Fibroblast of skin of left biceps (primary cell): Measurements from ENCODE around the gene TSPAN17.

Experiments
- DNase-seq, 2 experiments: peaks; one replicate each; pipeline ENCODE4 v3.0.0-alpha.2; 2013; ENCODE audit warnings: low read depth in 2 of 2

Gene TSPAN17

DNA sequence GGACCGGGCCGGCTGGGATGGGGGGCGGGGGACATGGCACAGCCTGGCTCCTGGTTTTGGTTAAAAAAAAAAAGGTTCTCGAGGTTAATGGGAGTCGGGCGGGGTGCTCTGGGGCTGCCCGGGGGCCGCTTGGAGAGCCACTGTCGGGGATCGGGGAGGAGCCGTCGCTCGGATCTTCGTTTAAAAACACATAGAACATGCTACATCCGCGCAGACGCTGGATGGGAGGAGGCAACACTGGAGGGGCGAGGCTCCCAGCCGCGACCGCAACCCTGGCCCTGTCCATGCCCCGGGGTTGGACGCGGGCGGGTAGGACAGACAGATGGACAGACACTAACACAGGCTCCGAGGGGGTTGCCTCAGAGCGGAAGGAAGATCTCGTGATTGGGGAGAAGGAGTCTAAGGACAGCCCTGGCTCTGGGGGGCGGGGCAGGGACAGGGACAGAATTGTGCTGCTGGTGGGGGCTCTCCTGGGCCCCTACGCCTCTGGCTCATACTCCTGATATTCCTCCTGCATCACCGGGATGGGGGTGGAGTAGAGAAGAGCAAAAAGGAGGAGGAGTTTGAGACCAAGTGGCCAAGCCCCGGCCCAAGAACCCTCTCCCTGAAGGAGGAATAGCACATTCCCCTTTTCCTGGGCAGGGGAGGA is 26.8 kb upstream of the TSPAN17 start:
- DNase-seq: no peak

DNA sequence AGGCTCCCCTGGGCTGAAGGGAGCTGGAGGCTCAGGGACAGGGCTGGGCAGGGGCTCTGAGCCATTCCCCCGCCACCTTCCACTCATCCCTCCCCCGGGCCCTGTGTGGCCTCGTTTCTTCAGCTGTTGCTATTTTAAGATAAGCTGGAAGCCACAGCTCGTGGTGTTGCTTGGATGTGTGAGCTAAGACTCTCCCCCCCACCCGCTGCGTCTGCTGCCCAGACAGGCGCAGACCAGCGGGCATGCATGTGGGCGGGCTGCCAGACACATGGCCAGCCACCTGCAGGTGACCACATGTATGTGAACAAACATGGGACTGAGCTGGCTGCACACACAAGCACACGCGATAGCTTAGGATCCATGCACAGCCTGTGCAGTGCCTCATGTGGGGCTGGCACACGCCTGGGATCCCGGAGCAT is 25.6 kb upstream of the TSPAN17 start:
- no peak for DNase-seq

DNA sequence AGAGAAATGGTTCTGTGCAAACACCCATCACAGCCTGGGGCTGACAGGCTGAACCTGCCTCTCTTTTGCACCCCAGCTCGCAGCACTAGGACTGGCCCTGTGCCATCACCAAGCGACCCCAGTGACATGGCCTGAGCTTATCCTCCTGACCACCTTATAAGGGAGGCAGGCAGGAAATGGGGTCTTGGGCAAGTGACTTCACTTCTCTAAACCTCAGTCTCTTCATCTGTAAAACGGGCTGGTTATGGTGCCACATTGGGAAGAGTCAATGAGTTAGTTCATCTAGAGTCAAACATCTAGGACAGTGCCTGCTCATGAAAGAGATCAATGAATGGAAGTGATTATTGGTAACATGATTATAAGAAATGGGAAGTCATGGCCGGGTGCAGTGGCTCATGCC is 23.1 kb upstream of the TSPAN17 start:
- DNase-seq: no peak

DNA sequence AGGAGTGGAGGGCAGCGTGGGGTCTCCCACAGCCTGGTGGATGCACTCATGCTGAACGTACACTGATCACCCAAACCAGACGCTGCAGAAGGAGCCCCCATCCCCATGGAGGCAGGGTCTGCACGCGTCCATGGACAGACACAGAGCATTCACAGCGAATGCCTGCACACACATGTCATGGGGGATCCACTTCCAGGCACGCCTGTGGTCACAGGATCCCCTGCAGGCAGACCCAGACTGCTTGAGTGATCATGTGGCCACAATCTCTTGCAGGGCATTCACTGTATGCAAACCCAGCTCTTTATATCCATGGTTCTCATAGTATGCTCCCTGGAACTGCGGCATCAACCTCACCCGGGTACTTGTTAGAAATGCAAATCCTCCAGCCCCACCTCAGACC is 22.3 kb upstream of the TSPAN17 start:
- no peak for DNase-seq

DNA sequence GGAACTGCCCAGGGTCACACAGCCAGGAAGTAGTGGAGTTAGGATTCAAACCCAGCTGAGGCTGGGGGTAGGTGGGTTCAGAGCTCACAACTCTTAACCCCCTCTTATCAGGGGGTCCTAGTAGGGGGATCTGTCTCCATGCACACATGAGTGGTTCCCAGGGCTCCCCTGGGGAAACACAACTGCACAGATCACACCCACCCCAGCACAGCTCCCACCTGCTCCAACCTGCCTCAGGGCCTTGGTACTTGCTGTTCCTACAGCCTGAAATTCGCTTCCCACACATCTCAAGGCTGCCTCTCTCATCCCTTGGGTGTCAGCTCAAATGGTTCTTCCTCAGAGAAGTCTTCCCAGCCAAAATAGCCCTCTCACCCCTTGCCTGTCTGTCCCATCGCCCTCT is 21.8 kb upstream of the TSPAN17 start:
- DNase-seq: no peak

DNA sequence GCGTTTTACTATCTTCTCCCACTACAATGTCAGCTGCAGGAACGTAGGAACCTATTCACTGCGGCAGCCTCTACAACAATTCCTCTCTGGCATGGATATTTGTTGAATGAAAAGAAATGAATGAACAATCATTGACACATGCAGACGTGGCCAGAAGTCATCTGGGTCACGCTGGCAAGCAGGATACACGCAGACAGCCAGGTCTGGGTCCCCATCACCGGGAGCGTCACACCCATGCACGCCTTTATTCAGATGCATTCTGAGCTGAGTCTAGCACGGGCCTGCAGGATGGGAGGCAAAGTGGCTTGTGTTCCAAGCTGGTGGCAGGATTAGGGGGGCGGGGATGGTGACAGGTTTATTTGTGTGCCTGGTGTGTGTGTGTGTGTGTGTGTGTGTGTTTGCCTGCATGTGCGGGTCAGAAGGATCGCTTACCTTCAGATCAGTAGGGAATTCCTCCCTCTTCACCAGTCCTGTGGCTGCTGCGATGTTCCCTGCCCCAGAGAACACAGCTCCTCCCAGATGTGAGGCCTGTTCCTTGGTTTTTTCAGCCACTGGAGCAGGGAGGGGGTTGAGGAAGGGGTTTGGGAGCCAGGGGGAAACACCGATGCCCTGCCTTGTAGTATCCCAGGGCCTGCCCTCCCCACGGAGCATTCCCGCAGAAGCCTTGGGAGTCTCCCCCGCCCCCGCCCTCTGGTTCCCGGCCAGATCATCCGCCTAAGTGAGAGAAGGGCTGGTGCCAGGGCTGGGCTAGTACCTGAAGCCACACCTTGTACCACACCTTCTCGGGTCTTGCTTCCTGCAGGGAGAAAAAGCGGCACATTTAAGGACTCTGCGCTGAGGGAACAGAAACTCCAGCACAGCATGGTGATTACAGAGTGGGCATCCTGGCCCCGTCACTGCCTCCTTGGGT is 21.1 kb upstream of the TSPAN17 start:
- DNase-seq: no peak

DNA sequence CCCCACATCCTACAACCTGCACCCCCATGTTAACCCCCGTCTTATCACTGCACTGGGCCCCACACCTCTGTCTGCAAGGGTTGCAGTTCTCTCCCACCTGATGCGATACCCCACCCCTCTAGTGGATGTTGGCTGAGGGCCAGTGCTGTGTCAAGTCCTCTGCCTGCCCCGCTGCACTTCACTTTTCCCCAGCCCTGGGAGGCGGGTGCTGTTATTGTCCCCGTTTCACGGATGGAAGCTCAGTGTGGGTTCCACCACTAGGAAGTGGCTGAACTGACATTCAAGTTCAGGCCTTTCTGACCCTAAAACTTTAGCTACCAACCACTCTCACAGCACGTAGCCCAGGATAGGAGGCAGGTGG is 20.4 kb upstream of the TSPAN17 start:
- DNase-seq: no peak

DNA sequence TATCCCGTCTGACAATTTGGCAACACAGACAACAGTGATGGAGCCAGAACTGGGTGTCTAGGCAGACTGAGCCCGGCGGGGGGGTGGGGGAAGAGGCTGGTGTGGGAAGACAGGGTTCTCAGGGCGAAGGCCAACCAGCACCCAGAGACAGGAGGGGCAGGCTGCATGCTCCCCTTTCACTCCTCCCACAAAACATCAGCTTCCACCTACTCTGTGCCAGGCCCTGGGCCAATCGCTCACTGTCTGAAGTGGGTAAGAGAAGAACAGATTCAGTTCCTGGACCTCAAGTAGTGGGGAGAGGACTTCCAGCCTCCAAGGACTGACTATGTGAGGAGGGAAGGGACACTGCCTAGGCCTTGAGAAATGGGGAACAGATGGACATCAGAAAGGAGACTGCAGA is 19.7 kb upstream of the TSPAN17 start:
- DNase-seq: no peak

DNA sequence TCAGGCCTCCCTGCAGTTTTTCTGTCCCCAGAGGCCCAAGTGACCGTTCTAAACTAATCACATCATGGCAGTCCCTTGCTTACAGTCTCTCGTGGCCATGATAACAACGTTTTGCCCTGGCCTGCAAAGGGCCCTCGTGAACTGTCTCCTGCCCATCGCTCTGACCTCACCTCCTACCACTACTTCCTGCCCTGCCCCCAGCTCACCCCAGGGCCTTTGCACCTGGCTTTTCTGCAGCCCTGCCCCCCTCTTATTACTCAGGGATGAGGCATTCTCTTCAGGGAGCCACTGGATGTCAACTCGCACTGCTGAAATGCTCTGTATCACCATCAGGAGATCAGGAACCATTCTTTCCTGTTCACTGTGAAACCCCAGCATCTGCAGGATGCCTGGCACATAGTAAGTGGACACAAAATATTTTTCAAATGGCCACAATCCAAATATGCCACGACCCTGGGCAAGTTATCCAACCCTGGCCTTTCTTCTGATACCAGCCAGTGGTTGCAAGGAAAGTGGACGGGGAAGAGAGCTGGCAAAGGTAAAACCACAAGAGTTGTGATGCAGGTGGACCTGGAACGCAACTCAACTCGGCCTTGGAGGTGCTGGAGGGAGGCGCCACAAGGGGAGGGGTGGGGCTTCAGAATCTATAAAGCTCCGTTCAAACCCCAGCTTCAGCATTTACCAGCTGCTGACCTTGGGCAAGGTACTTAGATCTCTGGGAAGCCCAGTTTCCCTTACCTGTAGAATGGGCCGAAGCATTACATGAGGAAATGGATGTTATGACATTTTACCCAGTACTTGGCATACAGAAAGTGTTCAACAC is 18.7 kb upstream of the TSPAN17 start:
- DNase-seq: no peak

DNA sequence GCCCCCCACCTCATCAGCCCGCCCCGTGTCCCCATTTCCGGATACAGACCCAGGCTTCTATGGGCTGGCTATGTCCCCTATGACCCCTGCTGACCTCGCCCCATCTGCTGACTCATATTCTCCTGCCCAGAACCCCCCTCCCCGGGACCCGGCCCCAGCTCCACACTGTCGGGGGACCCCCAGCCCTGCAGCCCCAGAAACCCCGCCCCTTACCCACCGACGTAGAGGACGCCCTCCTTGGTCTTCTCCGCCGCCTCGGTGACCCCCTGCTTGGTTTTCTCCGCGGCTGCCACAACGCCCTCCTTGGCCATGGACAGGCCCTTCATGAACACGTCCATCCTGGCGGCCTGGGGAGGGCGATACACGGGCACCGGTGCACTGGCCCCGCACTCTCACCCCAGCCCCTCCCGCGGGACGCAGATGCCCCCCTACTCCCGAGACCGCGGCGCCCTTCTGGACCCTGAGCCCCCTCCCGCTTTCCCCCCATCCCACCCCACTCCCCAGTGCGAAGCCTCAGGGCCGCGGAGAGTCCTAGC is 17.9 kb upstream of the TSPAN17 start:
- no peak for DNase-seq

DNA sequence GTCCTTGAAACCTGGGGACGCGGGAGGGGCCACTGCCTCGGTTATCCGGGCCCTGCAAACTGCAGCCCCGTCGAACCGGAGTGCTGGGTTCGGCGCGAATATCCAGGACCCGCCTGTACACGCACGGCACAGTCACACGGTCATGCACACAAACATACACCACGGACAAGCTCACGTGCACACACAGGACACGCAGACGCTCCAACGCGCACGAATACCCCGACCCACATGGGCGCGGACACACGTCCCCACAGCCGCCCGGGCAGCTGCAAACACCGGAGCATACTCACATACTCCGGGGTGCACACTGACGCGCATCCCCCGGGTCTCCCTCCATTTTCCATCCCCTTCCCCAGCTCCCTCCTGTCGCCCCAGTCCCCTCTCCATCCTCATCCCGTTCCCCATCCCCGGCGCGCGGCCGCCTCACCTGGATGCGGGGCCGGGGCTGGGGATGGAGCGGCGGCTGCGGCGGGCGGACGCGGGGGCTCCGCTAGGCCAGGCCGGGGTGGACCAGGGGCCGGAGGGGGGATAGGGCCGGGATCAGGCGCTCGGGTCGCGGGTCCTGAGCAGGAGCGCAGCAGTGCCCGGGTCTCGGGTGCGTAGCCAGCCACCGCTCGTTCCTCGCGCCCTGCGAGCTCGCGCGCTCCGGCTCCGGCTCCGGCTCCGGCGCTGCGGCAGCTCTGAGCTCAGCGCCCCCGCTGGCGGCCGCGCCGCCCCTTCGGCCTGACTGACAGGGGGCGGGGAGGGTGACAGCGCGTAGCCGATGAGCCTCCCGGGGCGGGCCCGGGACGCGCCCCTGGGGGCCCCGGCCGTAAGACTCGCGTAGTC is 17.2 kb upstream of the TSPAN17 start, which contains the start of the genes EIF4E1B and SNCB:
EIF4E1B (plus strand) TSS at position 823 of the 828 bp plus-strand sequence. CDS start 12,113 bp downstream, outside the sequence.
SNCB (minus strand) TSS at position 682 of the 828 bp plus-strand sequence. CDS start 880 bp downstream, outside the sequence.
- no peak for DNase-seq

DNA sequence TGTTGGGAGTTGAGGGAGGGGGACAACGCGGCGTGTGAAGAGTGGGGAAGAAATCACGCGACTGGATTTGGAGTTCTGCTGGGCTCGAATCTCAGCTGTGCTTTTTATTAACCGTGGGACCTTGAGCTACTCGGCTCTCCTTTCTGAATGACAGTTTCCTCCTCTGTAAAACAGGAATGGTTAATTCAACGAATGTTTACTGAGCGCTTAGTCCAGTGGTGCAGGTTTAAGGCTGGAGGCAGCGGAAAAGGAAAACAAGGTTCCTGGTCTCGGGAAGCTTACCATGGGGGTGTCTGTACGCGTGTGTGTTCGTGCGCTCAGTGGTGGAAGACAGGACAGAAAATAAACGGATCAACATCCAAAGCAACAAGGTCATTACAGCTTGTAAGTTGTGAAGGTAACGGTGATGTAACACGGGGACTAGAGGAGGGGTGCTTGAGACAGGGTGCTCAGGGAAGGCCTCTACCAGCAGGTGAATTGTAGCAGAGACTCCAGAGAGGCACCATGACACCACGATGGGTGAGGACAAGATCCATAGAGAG is 16.5 kb upstream of the TSPAN17 start:
- DNase-seq: no peak

DNA sequence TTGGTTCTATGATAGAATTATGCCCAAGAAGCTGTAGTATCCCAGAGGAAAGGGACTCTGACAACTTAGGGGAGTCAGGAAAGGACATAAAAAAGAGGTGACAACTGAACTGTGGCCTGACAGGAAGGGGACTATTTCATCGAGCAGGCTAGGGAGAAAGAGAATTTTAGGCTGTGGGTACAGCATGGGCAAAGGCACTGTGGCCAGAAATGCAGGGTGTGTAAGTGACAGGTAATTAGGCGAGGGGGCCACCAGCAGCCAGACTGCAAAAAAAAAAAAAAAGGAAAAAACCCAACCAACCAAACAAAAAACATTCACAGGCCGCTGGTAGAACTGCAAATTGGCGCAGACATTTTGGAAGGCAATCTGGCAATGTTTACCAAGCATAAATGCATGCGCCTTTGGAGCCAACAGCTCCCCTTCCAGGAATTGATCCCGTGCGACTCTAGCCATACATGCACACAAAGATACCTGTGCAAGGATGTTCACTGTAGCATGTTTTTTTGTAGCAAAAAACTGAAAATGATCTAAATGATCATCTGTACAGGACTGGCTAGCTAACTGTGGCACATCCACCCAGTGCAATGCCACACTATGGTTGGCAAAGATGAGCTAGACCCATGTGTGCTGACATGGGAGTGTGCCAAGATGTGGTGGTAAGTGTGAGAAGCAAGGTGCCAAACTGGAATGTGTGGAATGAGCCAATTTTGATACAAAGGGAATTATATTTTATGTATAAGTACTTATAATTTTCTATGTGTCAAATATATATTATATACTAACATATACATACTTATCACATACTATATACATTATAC is 15.7 kb upstream of the TSPAN17 start:
- no peak for DNase-seq

DNA sequence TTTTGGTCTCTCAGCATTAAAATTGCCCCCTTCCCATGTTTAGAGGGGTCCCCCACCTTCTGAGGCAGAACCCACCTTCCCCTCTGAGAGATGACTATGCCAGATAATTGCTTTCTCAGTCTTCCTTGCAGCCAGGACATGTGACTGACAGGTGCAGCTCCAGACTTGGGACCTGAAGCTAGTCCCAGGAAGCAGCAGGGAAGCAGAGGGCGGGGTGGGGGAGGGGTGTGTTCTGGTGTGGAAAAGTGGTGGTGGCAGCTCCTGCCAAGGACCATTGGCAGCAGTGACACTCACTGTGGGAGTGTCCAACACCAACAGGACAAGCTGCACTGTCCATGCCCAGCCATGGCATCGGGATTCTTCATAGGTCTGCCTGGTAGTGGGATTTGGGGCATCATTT is 14.5 kb upstream of the TSPAN17 start:
- no peak for DNase-seq

DNA sequence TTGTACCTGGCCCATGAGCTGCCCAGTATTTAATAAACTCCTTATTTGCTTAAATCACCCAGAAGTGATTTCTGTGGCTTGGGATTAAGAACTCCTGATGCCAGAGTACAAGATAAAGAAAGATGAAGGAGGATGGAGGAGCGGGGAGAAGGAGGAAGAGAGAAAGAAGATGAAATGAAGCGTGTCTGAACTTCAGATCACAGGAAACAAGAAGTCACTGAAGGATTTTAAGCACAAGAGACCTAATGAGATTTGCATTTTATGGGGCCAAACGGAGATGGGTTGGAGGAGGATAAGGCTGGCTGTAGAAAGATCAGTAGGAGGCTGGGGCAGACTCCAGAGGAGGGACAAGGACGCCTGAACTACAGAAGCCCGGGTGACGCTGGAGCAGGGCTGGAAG is 13.7 kb upstream of the TSPAN17 start:
- no peak for DNase-seq

DNA sequence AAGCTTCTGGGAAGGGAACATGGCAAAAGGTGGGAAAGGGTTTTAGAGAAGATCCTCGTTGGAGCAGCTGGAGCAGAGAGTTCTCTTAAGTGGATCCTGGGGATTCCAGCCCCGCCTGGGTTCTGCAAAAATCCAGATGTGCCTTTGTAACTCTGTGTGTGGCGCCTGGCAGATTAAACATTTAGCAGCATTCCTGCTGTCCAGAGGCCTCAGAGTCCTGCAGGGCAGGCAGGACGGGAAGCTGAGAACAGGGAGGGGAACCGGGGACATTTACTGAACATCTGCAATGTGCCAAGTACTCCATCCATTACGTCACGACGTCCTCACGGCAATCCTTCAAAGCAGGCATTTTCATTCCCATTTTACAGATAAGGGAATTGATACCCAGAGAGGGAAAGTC is 10.9 kb upstream of the TSPAN17 start:
- DNase-seq: no peak

DNA sequence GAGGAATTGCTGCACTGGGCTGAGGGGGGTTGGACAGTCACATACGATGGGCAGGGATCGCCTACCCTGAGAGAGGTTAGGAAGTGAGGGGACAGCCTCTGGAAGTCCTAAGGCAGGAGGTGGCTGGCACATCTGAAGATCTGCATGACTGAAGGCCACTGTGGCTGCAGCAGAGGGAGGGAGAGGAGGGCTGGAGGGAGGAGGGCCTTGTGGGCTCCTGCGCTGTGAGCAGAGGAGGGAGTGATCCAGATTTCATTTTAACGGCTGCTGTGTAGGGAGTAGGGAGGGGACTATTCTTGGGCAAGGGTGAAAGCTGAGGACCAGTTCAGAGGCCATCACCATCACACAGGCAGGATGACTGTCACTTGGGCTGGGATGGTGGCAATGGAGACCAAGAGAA is 9.7 kb upstream of the TSPAN17 start:
- no peak for DNase-seq

DNA sequence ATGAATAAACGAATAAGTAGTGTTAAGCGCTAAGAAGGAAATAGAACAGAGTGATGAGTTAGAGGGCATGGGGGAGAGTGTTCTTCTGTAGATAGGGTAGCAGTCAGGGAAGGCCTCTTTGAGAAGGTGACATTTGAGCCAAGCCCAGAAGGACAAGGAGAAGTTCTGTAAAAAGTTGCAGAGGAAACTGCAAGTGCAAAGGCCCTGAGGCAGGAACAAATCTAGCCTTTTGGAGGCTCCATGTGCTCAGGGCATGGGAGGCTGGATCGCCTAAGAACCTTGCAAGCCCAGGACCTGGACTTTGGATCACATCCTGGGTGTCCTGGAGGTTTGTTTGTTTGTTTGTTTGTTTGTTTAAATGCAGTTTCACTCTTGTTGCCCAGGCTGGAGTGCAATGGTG is 8.8 kb upstream of the TSPAN17 start:
- DNase-seq: no peak

DNA sequence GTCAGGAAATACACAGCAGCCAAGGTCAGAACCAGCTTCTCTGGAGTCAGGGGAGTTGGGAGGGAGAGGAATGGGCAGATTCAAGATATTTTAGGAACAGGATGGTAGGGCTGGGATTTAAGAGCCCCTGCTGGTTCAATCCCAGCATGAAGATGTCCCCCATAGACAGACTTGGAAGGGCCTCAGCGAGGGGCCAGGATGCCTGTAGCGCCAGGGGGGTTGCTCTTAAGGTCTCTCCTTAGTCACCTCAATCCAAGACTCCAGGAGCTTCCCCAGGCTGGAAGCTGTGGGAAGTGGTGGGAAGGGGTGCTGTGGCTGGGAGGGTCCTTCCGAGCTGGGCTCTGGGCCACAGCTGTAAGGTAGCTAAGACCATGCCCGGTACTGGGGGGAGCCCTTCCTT is 8.1 kb upstream of the TSPAN17 start:
- no peak for DNase-seq

DNA sequence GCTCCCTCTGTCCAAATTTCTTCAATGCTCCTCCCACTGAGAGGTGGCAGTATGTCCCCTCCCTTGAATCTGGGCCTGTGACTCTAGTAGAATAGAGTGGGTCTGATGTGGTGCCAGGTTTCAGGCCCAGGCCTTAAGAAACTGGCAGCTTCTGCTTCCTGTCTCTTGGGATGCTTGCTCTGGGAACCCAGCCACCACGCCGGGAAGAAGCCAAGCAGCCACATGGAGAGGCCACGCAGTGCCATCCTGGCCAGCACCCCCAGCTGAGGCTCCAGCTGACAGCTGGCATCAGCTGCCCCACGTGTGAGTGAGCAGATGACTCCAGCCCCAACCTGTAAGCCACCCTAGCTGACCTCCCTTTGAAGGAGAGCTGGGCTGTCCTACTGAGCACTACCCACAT is 7.3 kb upstream of the TSPAN17 start:
- no peak for DNase-seq
